Trophoblast cell (in vitro differentiated cells and primary cell): ENCODE data around the gene DISP3.

Source experiments
- DNase-seq, 2 donors: peaks; one replicate each; pipeline ENCODE4 v3.0.0-alpha.2; 2016
- H2AFZ ChIP-seq: 2 replicates; pipeline ENCODE4 v1.6.1; 2013; ENCODE audit warnings: low read length, moderate library complexity, mild to moderate bottlenecking; ENCODE audit not compliant: insufficient read depth, poor library complexity
- H2AK5ac ChIP-seq: 2 replicates; pipeline ENCODE4 v1.6.1; 2013; ENCODE audit warnings: mild to moderate bottlenecking, low read length
- H2BK120ac ChIP-seq: 2 replicates; pipeline ENCODE4 v1.6.1; 2013; ENCODE audit warnings: low read length, mild to moderate bottlenecking, moderate library complexity; ENCODE audit not compliant: insufficient read depth, poor library complexity
- H2BK12ac ChIP-seq: 2 replicates; pipeline ENCODE4 v1.6.1; 2013; ENCODE audit warnings: mild to moderate bottlenecking, low read length, moderate library complexity
- H2BK5ac ChIP-seq: 2 replicates; pipeline ENCODE4 v1.6.1; 2013; ENCODE audit warnings: low read length, low read depth, moderate library complexity, mild to moderate bottlenecking; ENCODE audit not compliant: poor library complexity
- H3K14ac ChIP-seq: 2 replicates; pipeline ENCODE4 v1.6.1; 2013; ENCODE audit warnings: mild to moderate bottlenecking, low read length
- H3K18ac ChIP-seq: 2 replicates; pipeline ENCODE4 v1.6.1; 2013; ENCODE audit warnings: mild to moderate bottlenecking, low read length
- H3K23ac ChIP-seq: 2 replicates; pipeline ENCODE4 v1.6.1; 2013; ENCODE audit warnings: low read length
- H3K27ac ChIP-seq: 2 replicates; pipeline ENCODE4 v1.5.1; 2013; ENCODE audit warnings: low read depth, mild to moderate bottlenecking, inconsistent platforms, low read length, moderate library complexity
- H3K27me3 ChIP-seq: 2 replicates; pipeline ENCODE4 v1.6.1; 2013; ENCODE audit warnings: inconsistent platforms, mild to moderate bottlenecking, low read length, moderate library complexity; ENCODE audit not compliant: insufficient read depth
- H3K36me3 ChIP-seq, 2 experiments: 1 replicate in 1 of 2; 2 replicates in 1 of 2; pipeline ENCODE4 v1.6.1; 2013; ENCODE audit warnings: low read length in 2 of 2, mild to moderate bottlenecking in 2 of 2, moderate library complexity in 1 of 2; ENCODE audit not compliant: insufficient read depth in 2 of 2, control insufficient read depth in 1 of 2
- H3K4ac ChIP-seq: 2 replicates; pipeline ENCODE4 v1.6.1; 2013; ENCODE audit warnings: low read depth, mild to moderate bottlenecking, low read length, moderate library complexity
- H3K4me1 ChIP-seq, 2 experiments: 1 replicate in 1 of 2; 2 replicates in 1 of 2; pipeline ENCODE4 v1.6.1; 2013; ENCODE audit warnings: low read length in 2 of 2, mild to moderate bottlenecking in 2 of 2, moderate library complexity in 1 of 2; ENCODE audit not compliant: insufficient read depth in 2 of 2, control insufficient read depth in 1 of 2
- H3K4me2 ChIP-seq: 2 replicates; pipeline ENCODE4 v1.6.1; 2013; ENCODE audit warnings: inconsistent platforms, mild to moderate bottlenecking, low read length, moderate library complexity
- H3K4me3 ChIP-seq: 2 replicates; pipeline ENCODE4 v1.5.1; 2013; ENCODE audit warnings: mild to moderate bottlenecking, low read depth, low read length, inconsistent platforms
- H3K79me1 ChIP-seq: one replicate; pipeline ENCODE4 v1.6.1; 2013; ENCODE audit warnings: low read length
- H3K79me2 ChIP-seq: 2 replicates; pipeline ENCODE4 v1.6.1; 2013; ENCODE audit warnings: low read length, mild to moderate bottlenecking; ENCODE audit not compliant: control insufficient read depth, insufficient read depth, poor library complexity
- H3K9ac ChIP-seq: 2 replicates; pipeline ENCODE4 v1.6.1; 2013; ENCODE audit warnings: mild to moderate bottlenecking, low read length
- H3K9me3 ChIP-seq: 2 replicates; pipeline ENCODE4 v1.6.1; 2013; ENCODE audit warnings: low read depth, mild to moderate bottlenecking, control low read depth, inconsistent platforms, low read length; ENCODE audit not compliant: insufficient read depth
- H4K12ac ChIP-seq: 2 replicates; pipeline ENCODE4 v1.6.1; 2013; ENCODE audit warnings: low read depth, mild to moderate bottlenecking, low read length, moderate library complexity
- H4K8ac ChIP-seq: 2 replicates; pipeline ENCODE4 v1.6.1; 2013; ENCODE audit warnings: low read depth, mild to moderate bottlenecking, low read length, moderate library complexity
- H4K91ac ChIP-seq: one replicate; pipeline ENCODE4 v1.6.1; 2013; ENCODE audit warnings: low read depth, mild to moderate bottlenecking, low read length, moderate library complexity
- WGBS: extraction: QIAGEN DNeasy Blood & Tissue Kit; methylation state at CpG from one replicate; pipeline ENCODE4 v1.1.7; 2013; ENCODE audit warnings: missing lambda C conversion rate; ENCODE audit not compliant: insufficient read length, insufficient coverage; ENCODE audit errors: extremely low coverage; 5-methylcytosine and 5-hydroxymethylcytosine counted together

Gene DISP3

DNA sequence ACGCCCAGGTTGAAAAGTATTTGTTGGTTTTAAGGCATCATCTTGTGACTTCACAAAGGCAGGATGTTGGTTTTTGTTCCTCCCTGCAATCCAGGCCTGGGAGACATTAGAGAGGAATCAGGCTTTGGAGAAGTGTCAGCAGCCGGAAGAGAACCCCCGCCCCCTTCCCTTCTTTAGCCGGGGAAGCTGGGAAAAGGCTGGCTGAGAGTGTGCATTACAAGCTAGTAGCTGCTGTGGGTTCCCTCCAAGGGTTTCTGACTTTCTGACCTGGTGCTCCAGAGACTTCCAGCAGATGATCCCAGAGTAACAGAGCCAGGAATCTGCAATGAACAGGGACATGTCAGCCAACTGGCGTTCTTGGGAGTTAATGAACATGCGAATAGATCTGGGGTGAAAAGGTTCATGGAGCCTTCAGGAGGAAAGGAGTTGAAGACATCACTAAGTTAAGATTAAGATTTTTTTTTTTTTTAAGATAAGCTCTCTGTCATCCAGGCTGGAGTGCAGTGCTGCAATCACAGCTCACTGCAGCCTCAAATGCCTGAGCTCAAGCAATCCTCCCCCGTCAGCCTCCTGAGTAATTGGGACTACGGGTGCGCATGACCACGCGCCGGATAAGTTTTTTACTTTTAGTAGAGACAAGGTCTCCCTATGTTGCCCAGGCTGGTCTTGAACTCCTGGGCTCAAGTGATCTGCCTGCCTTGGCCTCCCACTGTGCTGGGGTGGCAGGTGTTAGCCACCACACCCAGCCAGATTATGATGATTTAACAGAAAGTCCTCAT is 7.5 kb downstream of the DISP3 start:
- Histone ChIP-seq H2BK5ac (no peak overlapping the region), H3K4ac (no peak overlapping the region), H4K91ac (no peak overlapping the region), H3K23ac (no peak overlapping the region), H4K12ac (no peak overlapping the region), H2BK12ac (no peak overlapping the region), H3K4me1 (peaks cover 3 to 6% of the 10 kb centered on the region in 2 experiments), H3K27ac (no peak overlapping the region), H3K18ac (no peak overlapping the region), H2AFZ (no peak overlapping the region), H3K79me1 (no peaks in the 10 kb centered on the region), H3K9me3 (no peaks in the 10 kb centered on the region), H3K79me2 (no peaks in the 10 kb centered on the region), H3K4me3 (no peak overlapping the region), H2BK120ac (no peak overlapping the region), H3K36me3 (no peaks in the 10 kb centered on the region), H2AK5ac (no peak overlapping the region), H4K8ac (no peak overlapping the region), H3K9ac (no peak overlapping the region), H3K14ac (no peak overlapping the region), H3K27me3 (peaks cover 3% of the 10 kb centered on the region), H3K4me2 (no peak overlapping the region)
- DNase-seq, result no peak
- no CpG with 5 or more reads among the region's 12 CpGs for WGBS

DNA sequence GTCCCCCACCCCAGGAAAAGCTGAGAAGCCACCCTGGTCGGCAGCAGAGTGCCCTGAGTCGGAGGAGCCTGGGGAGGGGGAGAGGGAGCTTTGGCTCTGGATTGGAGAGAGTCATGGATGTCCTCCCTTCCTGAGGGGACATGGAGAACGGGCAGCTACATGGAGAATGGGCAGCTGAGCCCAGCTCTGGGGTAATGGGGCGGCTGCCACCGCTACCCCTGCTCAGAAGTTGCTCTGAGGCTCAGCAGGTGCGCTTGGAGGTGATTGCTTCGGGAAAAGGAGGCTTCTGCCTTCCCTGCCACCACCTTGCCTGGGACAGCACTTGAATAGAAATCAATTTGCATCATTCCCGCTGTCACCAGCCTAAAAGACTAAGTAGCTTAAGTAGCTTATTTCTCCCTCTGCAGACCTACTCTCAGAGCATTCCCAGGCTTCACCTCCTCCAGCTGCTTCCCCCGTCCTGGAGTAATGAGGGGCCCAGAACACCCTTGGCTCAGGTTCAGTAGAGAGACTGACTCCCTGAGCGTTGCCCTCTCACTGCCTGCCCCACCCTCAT is 8.3 kb downstream of the DISP3 start:
- Histone ChIP-seq H2BK12ac (no peak overlapping the region), H3K23ac (no peak overlapping the region), H3K14ac (no peak overlapping the region), H3K9ac (no peak overlapping the region), H3K4me3 (no peak overlapping the region), H3K27ac (no peak overlapping the region), H2BK5ac (no peak overlapping the region), H3K27me3 (peaks cover 3% of the 10 kb centered on the region), H3K9me3 (no peaks in the 10 kb centered on the region), H3K4me2 (no peak overlapping the region), H2BK120ac (no peak overlapping the region), H3K4me1 (peaks cover 3 to 6% of the 10 kb centered on the region in 2 experiments), H3K36me3 (no peaks in the 10 kb centered on the region), H3K79me2 (no peaks in the 10 kb centered on the region), H4K12ac (no peak overlapping the region), H3K4ac (no peak overlapping the region), H2AFZ (no peak overlapping the region), H2AK5ac (no peak overlapping the region), H3K18ac (no peak overlapping the region), H4K91ac (no peak overlapping the region), H3K79me1 (no peaks in the 10 kb centered on the region), H4K8ac (no peak overlapping the region)
- no CpG with 5 or more reads among the region's 10 CpGs for WGBS
- no peak for DNase-seq

DNA sequence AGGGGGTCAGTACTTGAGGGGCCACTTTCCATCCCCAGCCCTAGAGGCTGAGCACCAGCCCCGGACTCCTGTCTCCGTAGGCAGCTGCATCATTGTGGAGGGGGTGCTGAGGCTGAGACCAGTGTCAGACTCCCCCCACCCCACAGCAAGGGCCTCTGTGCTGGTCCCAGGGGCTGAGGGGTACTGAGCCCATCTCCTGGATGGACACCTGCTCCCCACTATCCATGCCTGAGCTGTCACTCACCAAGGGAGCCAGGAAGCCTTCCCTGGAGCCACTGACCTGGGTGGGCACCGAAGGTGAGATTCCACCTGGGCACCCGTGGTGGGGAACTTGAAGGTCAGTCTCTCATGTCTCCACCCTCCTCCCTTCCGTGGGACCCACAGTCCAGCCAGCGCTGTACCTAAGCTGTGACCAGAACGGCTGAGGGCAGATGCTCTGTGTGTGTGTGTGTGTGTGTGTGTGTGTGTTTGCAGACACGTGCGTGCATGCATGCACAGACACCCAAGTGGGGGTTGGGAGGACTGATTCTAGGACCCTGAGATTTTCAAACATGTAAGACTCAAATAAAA is 9.3 kb downstream of the DISP3 start:
- Histone ChIP-seq H2BK120ac (no peak overlapping the region), H2BK12ac (no peak overlapping the region), H4K91ac (no peak overlapping the region), H2AK5ac (no peak overlapping the region), H3K9ac (no peak overlapping the region), H3K27me3 (peaks cover 3% of the 10 kb centered on the region), H3K79me1 (no peaks in the 10 kb centered on the region), H3K4me1 (peaks cover 3 to 6% of the 10 kb centered on the region in 2 experiments), H4K12ac (no peak overlapping the region), H2BK5ac (no peak overlapping the region), H3K18ac (no peak overlapping the region), H3K9me3 (no peaks in the 10 kb centered on the region), H3K23ac (no peak overlapping the region), H3K27ac (no peak overlapping the region), H3K4me2 (no peak overlapping the region), H3K4ac (no peak overlapping the region), H2AFZ (no peak overlapping the region), H3K4me3 (no peak overlapping the region), H3K14ac (no peak overlapping the region), H3K36me3 (no peaks in the 10 kb centered on the region), H3K79me2 (no peaks in the 10 kb centered on the region), H4K8ac (no peak overlapping the region)
- no CpG with 5 or more reads among the region's 9 CpGs for WGBS
- no peak for DNase-seq

DNA sequence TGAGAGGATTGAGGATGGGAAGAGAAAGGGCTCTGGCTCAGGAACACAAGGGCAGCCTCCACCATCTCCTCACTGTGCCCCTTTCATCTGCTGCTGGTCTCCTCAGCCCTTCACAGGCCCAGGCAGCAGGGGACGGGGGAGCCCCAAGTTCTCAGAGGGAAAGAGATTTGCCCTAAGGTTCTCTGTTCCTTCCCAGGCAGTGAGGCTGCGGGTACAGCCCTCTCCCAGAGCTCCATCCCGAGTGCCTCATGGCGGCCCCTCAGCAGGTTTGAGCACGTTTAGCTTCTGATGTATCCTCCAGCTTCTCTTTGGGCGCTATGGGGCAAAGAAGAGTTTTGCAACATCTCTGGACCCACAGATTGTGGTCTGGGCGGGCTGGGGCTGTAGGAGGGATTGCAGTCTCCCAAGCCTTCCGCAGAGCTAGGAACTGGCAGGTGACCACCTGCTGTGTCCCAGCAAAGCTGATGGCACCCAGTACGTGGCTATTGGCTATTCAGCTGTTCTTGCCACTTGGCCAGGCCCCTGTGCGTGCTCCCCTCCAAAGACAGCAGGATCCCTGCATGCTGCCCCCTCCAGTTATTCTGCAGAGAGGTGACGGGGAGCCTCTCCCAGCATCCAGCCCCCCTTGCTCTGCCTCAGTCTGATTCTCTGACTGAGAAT is 10.1 kb downstream of the DISP3 start:
- no peak for DNase-seq
- Histone ChIP-seq H2AFZ (no peak overlapping the region), H3K36me3 (no peaks in the 10 kb centered on the region), H3K4me3 (no peak overlapping the region), H2BK12ac (no peak overlapping the region), H3K9ac (no peak overlapping the region), H3K27me3 (peaks cover 3% of the 10 kb centered on the region), H3K79me1 (no peaks in the 10 kb centered on the region), H3K4me1 (peaks cover 1 to 3% of the 10 kb centered on the region in 2 experiments), H3K18ac (no peak overlapping the region), H3K27ac (no peak overlapping the region), H2AK5ac (no peak overlapping the region), H4K8ac (no peak overlapping the region), H4K91ac (no peak overlapping the region), H3K79me2 (no peaks in the 10 kb centered on the region), H4K12ac (no peak overlapping the region), H3K4ac (no peak overlapping the region), H3K4me2 (no peak overlapping the region), H2BK5ac (no peak overlapping the region), H3K14ac (no peak overlapping the region), H2BK120ac (no peak overlapping the region), H3K9me3 (no peaks in the 10 kb centered on the region), H3K23ac (no peak overlapping the region)
- no CpG with 5 or more reads among the region's 11 CpGs for WGBS
